MM.1S (cell line): ENCODE results near the gene ARHGEF37.
"Not testable (repeated sequence)": the region's sequence is repeated elsewhere in the genome, so short reads cannot be mapped to it uniquely, and the experiment has no call there.

Experiments
- DNase-seq: peaks from one replicate; pipeline ENCODE4 v3.0.0-alpha.2; 2015
- H2AFZ ChIP-seq: fragments of 300-600 bp; sonication (generic); 2 replicates; pipeline ENCODE4 v1.6.0; 2016; ENCODE audit warnings: antibody characterized with exemption, low read length
- H3F3A ChIP-seq: fragments of 300-600 bp; sonication (generic); 2 replicates; pipeline ENCODE4 v1.6.1; 2016; ENCODE audit warnings: mild to moderate bottlenecking, antibody characterized with exemption, low read length, moderate library complexity, mixed read lengths; ENCODE audit not compliant: insufficient read depth
- H3K27ac ChIP-seq: fragments of 300-600 bp; sonication (generic); 2 replicates; pipeline ENCODE4 v1.5.1; 2016; ENCODE audit warnings: mild to moderate bottlenecking, low read length
- H3K27me3 ChIP-seq: fragments of 300-600 bp; sonication (generic); replicated peaks from 2 replicates; pipeline ENCODE4 v1.6.0; 2016; ENCODE audit warnings: low read length; ENCODE audit not compliant: insufficient read depth
- H3K36me3 ChIP-seq: fragments of 300-600 bp; sonication (generic); replicated peaks from 2 replicates; pipeline ENCODE4 v1.6.1; 2016; ENCODE audit warnings: mild to moderate bottlenecking, low read length, mixed read lengths; ENCODE audit not compliant: insufficient read depth
- H3K4me1 ChIP-seq: fragments of 300-600 bp; sonication (generic); 2 replicates; pipeline ENCODE4 v1.6.1; 2016; ENCODE audit warnings: low read length, mixed read lengths
- H3K4me2 ChIP-seq: fragments of 300-600 bp; sonication (generic); 2 replicates; pipeline ENCODE4 v1.6.0; 2016; ENCODE audit warnings: low read depth, low read length
- H3K4me3 ChIP-seq: fragments of 300-600 bp; sonication (generic); 2 replicates; pipeline ENCODE4 v1.5.1; 2016; ENCODE audit warnings: low read length, mixed read lengths
- H3K79me2 ChIP-seq: fragments of 300-600 bp; sonication (generic); 2 replicates; pipeline ENCODE4 v1.6.1; 2016; ENCODE audit warnings: mixed run types, low read length, mixed read lengths
- H3K9ac ChIP-seq: fragments of 300-600 bp; sonication (generic); 2 replicates; pipeline ENCODE4 v1.6.1; 2016; ENCODE audit warnings: low read length, mixed read lengths
- H3K9me2 ChIP-seq: fragments of 300-600 bp; sonication (generic); replicated peaks from 2 replicates; pipeline ENCODE4 v1.6.1; 2016; ENCODE audit warnings: mild to moderate bottlenecking, low read length, mixed read lengths; ENCODE audit not compliant: insufficient read depth
- H3K9me3 ChIP-seq: fragments of 300-600 bp; sonication (generic); replicated peaks from 2 replicates; pipeline ENCODE4 v1.6.1; 2016; ENCODE audit warnings: mild to moderate bottlenecking, low read length, mixed read lengths; ENCODE audit not compliant: insufficient read depth
- H4K20me1 ChIP-seq: fragments of 300-600 bp; sonication (generic); 2 replicates; pipeline ENCODE4 v1.6.1; 2016; ENCODE audit warnings: mild to moderate bottlenecking, low read length, moderate library complexity, mixed read lengths; ENCODE audit not compliant: insufficient read depth
- CTCF ChIP-seq: fragments of 300-600 bp; sonication (generic); IDR thresholded peaks from 2 replicates; pipeline ENCODE4 v1.5.1; 2016; ENCODE audit warnings: antibody characterized with exemption, low read length, mixed read lengths
- EZH2 ChIP-seq: fragments of 300-600 bp; sonication (generic); optimal IDR thresholded peaks from 2 replicates; pipeline ENCODE3; 2017; ENCODE audit warnings: low read depth, mild to moderate bottlenecking, antibody characterized with exemption, low read length, mixed read lengths
- EZH2phosphoT487 ChIP-seq: fragments of 300-600 bp; sonication (generic); IDR thresholded peaks from 2 replicates; pipeline ENCODE4 v1.6.1; 2018; ENCODE audit warnings: antibody characterized with exemption, low read length

ARHGEF37 gene

GRCh38 chr5:149563466-149563865 lies 17.8 kb upstream of the ARHGEF37 start:
- H3K9me2 ChIP-seq, result no peaks in the 10 kb centered on the region
- H3K9me3 ChIP-seq, result no peaks in the 10 kb centered on the region
- H3K36me3 ChIP-seq, result no peaks in the 10 kb centered on the region
- peak overlapping the region; percentile 28 for H3K4me2 ChIP-seq
- H3K4me1 ChIP-seq, result peaks cover 34% of the 10 kb centered on the region
- peak; percentile 50 for DNase-seq
- TF ChIP-seq EZH2phosphoT487, result no peak
- TF ChIP-seq CTCF, result no peak
- TF ChIP-seq EZH2, result no peak
- peaks cover 4% of the 10 kb centered on the region; the same call in 1 of the 2 replicates for H3K79me2 ChIP-seq
- peak overlapping the region; percentile 38 for H2AFZ ChIP-seq
- no peaks in the 10 kb centered on the region for H4K20me1 ChIP-seq
- H3F3A ChIP-seq, result peaks cover 37% of the 10 kb centered on the region
- H3K9ac ChIP-seq, result peak overlapping the region; percentile 4; the same call in 1 of the 2 replicates
- no peaks in the 10 kb centered on the region for H3K27me3 ChIP-seq
- no peak overlapping the region for H3K4me3 ChIP-seq
- H3K27ac ChIP-seq, result peak overlapping the region; percentile 74

GRCh38 chr5:149564542-149565140 lies 16.7 kb upstream of the ARHGEF37 start:
- not testable (repeated sequence) for H3K36me3 ChIP-seq, H2AFZ ChIP-seq, H4K20me1 ChIP-seq, H3K9me3 ChIP-seq, H3K79me2 ChIP-seq, H3K9ac ChIP-seq, H3K4me3 ChIP-seq, H3K27me3 ChIP-seq, H3K9me2 ChIP-seq
- H3F3A ChIP-seq, result peaks cover 37% of the 10 kb centered on the region
- peak; percentile 62 for TF ChIP-seq CTCF
- peak overlapping the region; percentile 74; the same call in 1 of the 2 replicates for H3K27ac ChIP-seq
- peaks cover 34% of the 10 kb centered on the region for H3K4me1 ChIP-seq
- peak; percentile 87 for DNase-seq
- H3K4me2 ChIP-seq, result peak overlapping the region; percentile 41; the same call in 1 of the 2 replicates

- Histone ChIP-seq H3K4me3 (no peak overlapping the region), H3K9me3 (no peaks in the 10 kb centered on the region), H3K9ac (no peak overlapping the region), H3K4me2 (no peak overlapping the region), H3K9me2 (no peaks in the 10 kb centered on the region), H2AFZ (no peak overlapping the region), H3K79me2 (0 out of 2 replicates have a peak, but pooled peaks cover 4% of the 10 kb centered on the region), H3K4me1 (peaks cover 19% of the 10 kb centered on the region), H3F3A (peaks cover 20% of the 10 kb centered on the region), H3K36me3 (no peaks in the 10 kb centered on the region), H3K27me3 (no peaks in the 10 kb centered on the region), H3K27ac (no peak overlapping the region), H4K20me1 (no peaks in the 10 kb centered on the region)
- TF ChIP-seq CTCF (no peak), EZH2 (no peak), EZH2phosphoT487 (no peak)
- DNase-seq, result no peak
Observed at GRCh38 chr5:149567226-149567625, 14.1 kb upstream of the ARHGEF37 start.
